Neural cell (in vitro differentiated cells): Measurements from ENCODE around the gene ROBO1. TPM values are rescaled to one million over a fixed set of nuclear protein-coding genes. Genes with fewer than 3 reads are reported as not detected.

Experiments
- H2AFZ ChIP-seq: fragments of 200-600, 300-800 bp; sonication (generic), shearing (Covaris generic); 2 replicates; pipeline ENCODE4 v1.6.0; 2014; ENCODE audit warnings: low read depth, mild to moderate bottlenecking, antibody characterized with exemption, low read length, moderate library complexity
- H3F3A ChIP-seq: fragments of 200-600 bp; shearing (Covaris generic); 2 replicates; pipeline ENCODE4 v1.6.1; 2016; ENCODE audit warnings: mild to moderate bottlenecking, moderate library complexity, mixed read lengths, antibody characterized with exemption, low read length; ENCODE audit not compliant: insufficient read depth, poor library complexity, severe bottlenecking
- H3K27ac ChIP-seq: fragments of 200-600, 300-800 bp; sonication (generic), shearing (Covaris generic); 2 replicates; pipeline ENCODE4 v1.5.1; 2014; ENCODE audit warnings: mild to moderate bottlenecking, low read length, moderate library complexity
- H3K27me3 ChIP-seq: fragments of 300-800, 200-600 bp; sonication (generic), shearing (Covaris generic); 2 replicates; pipeline ENCODE4 v1.6.0; 2014; ENCODE audit warnings: mild to moderate bottlenecking, low read depth, low read length, moderate library complexity; ENCODE audit not compliant: insufficient read depth
- H3K36me3 ChIP-seq: fragments of 300-800, 200-600 bp; sonication (generic), shearing (Covaris generic); 2 replicates; pipeline ENCODE4 v1.5.1; 2014; ENCODE audit warnings: mild to moderate bottlenecking, antibody characterized with exemption, low read length, moderate library complexity; ENCODE audit not compliant: insufficient read depth
- H3K4me2 ChIP-seq: fragments of 300-800, 200-600 bp; sonication (generic), shearing (Covaris generic); 2 replicates; pipeline ENCODE4 v1.6.0; 2014; ENCODE audit warnings: mild to moderate bottlenecking, low read length
- H3K4me3 ChIP-seq: fragments of 300-800, 200-600 bp; sonication (generic), shearing (Covaris generic); 2 replicates; pipeline ENCODE4 v1.5.1; 2014; ENCODE audit warnings: mild to moderate bottlenecking, low read length, moderate library complexity
- H3K79me2 ChIP-seq: fragments of 200-600 bp; shearing (Covaris generic); replicated peaks from 2 replicates; pipeline ENCODE4 v1.6.0; 2014; ENCODE audit warnings: mild to moderate bottlenecking, low read length, moderate library complexity; ENCODE audit not compliant: insufficient read depth
- H3K9ac ChIP-seq: fragments of 300-800, 200-600 bp; sonication (generic), shearing (Covaris generic); 2 replicates; pipeline ENCODE4 v1.6.1; 2016; ENCODE audit warnings: mild to moderate bottlenecking, low read length, mixed read lengths
- H3K9me2 ChIP-seq: fragments of 200-600 bp; shearing (Covaris generic); 2 replicates; pipeline ENCODE4 v1.6.1; 2016; ENCODE audit warnings: mild to moderate bottlenecking, low read length, mixed read lengths; ENCODE audit not compliant: insufficient read depth
- H3K9me3 ChIP-seq: fragments of 200-600, 300-800 bp; sonication (generic), shearing (Covaris generic); 2 replicates; pipeline ENCODE4 v1.6.1; 2016; ENCODE audit warnings: mild to moderate bottlenecking, mixed run types, low read length, moderate library complexity, mixed read lengths
- H4K20me1 ChIP-seq: fragments of 200-600 bp; shearing (Covaris generic); 2 replicates; pipeline ENCODE4 v1.6.1; 2016; ENCODE audit warnings: mild to moderate bottlenecking, mixed run types; ENCODE audit not compliant: insufficient read depth
- EP300 ChIP-seq: fragments of 450-650 bp; conservative IDR thresholded peaks from 2 replicates; pipeline ENCODE4 v1.6.1; 2014; ENCODE audit warnings: antibody characterized with exemption, mild to moderate bottlenecking, moderate library complexity; ENCODE audit not compliant: poor library complexity, severe bottlenecking
- EZH2 ChIP-seq: fragments of 200-600, 300-800 bp; shearing (Covaris generic), sonication (generic); IDR thresholded peaks from 2 replicates; pipeline ENCODE4 v1.6.1; 2014; ENCODE audit warnings: antibody characterized with exemption, low read length, borderline replicate concordance, mild to moderate bottlenecking; ENCODE audit not compliant: insufficient read depth, poor library complexity, severe bottlenecking
- MXI1 ChIP-seq: fragments of 450-650 bp; conservative IDR thresholded peaks from 2 replicates; pipeline ENCODE4 v1.6.1; 2014; ENCODE audit warnings: antibody characterized with exemption, mild to moderate bottlenecking; ENCODE audit not compliant: poor library complexity, severe bottlenecking
- POLR2AphosphoS5 ChIP-seq: IDR thresholded peaks from 2 replicates; pipeline ENCODE4 v1.6.1; 2012
- RAD21 ChIP-seq: fragments of 450-650 bp; conservative IDR thresholded peaks from 2 replicates; pipeline ENCODE4 v1.6.1; 2014; ENCODE audit warnings: antibody characterized with exemption, mild to moderate bottlenecking, moderate library complexity
- SMC3 ChIP-seq: fragments of 450-650 bp; conservative IDR thresholded peaks from 2 replicates; pipeline ENCODE4 v1.6.1; 2014; ENCODE audit warnings: antibody characterized with exemption, mild to moderate bottlenecking, moderate library complexity; ENCODE audit not compliant: poor library complexity
- TAF1 ChIP-seq: IDR thresholded peaks from 2 replicates; pipeline ENCODE4 v1.6.1; 2012; ENCODE audit warnings: low read depth
- polyA plus RNA-seq: library from polyadenylated mRNA; depleted of rRNA; stranded (reverse); fragments of >200 nt; gene quantifications from 2 replicates; pipeline ENCODE4 v1.2.3, GENCODE V29; 2014
- TF ChIP-seq, protein P1 (sequence below): IDR thresholded peaks from 2 replicates; pipeline ENCODE4 v1.6.1; 2012; ENCODE audit warnings: borderline replicate concordance
- TF ChIP-seq, protein P2 (sequence below): fragments of 450-650 bp; IDR thresholded peaks from 2 replicates; pipeline ENCODE4 v1.5.1; 2014; ENCODE audit warnings: antibody characterized with exemption, mild to moderate bottlenecking, moderate library complexity; ENCODE audit not compliant: poor library complexity, severe bottlenecking

Gene ROBO1
- polyA plus RNA-seq, 1 donor from 2014 or later: 183 TPM

DNA sequence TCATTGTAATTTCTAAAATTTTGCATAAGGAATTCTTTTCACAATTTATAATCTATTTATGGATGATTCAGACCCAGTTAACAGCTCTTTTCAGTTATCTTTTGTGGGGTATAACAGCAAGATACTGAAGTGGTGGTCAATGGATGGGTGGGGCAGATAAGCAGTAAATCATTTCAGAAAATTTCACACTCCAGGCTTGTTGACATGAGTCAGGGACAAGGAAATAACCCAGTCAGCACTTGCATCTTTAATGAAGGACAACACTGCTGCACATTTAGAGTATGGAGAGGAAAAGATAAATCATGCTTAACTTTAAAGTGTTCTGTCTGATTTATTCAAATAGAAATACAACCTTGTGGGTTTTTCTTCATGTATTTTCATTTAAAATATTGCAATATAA lies 181.6 kb downstream of the ROBO1 start:
- Histone ChIP-seq H3K79me2 (peaks cover 5% of the 10 kb centered on the region), H2AFZ (no peak overlapping the region), H3K4me3 (no peak overlapping the region)

DNA sequence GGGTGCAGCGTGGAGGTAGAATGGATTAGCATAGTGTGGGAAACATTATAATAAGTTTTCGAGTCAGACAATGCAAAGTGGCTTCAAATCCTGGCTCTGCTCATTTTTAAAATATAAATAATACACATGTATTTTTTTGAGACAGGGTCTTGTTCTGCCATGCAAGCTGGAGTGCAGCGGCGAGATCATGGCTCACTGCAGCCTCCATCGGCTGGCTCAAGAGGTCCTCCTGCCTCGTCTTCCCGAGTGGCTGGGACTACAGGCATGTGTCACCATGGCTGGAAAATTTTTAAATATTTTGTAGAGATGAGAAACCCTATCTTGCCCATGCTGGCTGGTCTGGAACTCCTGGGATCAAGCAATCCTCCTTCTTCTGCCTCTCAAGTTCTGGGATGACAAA lies 194.9 kb downstream of the ROBO1 start:
- TF ChIP-seq, protein P1, sequence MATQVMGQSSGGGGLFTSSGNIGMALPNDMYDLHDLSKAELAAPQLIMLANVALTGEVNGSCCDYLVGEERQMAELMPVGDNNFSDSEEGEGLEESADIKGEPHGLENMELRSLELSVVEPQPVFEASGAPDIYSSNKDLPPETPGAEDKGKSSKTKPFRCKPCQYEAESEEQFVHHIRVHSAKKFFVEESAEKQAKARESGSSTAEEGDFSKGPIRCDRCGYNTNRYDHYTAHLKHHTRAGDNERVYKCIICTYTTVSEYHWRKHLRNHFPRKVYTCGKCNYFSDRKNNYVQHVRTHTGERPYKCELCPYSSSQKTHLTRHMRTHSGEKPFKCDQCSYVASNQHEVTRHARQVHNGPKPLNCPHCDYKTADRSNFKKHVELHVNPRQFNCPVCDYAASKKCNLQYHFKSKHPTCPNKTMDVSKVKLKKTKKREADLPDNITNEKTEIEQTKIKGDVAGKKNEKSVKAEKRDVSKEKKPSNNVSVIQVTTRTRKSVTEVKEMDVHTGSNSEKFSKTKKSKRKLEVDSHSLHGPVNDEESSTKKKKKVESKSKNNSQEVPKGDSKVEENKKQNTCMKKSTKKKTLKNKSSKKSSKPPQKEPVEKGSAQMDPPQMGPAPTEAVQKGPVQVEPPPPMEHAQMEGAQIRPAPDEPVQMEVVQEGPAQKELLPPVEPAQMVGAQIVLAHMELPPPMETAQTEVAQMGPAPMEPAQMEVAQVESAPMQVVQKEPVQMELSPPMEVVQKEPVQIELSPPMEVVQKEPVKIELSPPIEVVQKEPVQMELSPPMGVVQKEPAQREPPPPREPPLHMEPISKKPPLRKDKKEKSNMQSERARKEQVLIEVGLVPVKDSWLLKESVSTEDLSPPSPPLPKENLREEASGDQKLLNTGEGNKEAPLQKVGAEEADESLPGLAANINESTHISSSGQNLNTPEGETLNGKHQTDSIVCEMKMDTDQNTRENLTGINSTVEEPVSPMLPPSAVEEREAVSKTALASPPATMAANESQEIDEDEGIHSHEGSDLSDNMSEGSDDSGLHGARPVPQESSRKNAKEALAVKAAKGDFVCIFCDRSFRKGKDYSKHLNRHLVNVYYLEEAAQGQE: no peak
- no peak for TF ChIP-seq RAD21
- TF ChIP-seq TAF1: no peak
- TF ChIP-seq, protein P2, sequence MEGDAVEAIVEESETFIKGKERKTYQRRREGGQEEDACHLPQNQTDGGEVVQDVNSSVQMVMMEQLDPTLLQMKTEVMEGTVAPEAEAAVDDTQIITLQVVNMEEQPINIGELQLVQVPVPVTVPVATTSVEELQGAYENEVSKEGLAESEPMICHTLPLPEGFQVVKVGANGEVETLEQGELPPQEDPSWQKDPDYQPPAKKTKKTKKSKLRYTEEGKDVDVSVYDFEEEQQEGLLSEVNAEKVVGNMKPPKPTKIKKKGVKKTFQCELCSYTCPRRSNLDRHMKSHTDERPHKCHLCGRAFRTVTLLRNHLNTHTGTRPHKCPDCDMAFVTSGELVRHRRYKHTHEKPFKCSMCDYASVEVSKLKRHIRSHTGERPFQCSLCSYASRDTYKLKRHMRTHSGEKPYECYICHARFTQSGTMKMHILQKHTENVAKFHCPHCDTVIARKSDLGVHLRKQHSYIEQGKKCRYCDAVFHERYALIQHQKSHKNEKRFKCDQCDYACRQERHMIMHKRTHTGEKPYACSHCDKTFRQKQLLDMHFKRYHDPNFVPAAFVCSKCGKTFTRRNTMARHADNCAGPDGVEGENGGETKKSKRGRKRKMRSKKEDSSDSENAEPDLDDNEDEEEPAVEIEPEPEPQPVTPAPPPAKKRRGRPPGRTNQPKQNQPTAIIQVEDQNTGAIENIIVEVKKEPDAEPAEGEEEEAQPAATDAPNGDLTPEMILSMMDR: no peak
- no peak for TF ChIP-seq POLR2AphosphoS5
- no peaks in the 10 kb centered on the region for H4K20me1 ChIP-seq
- no peaks in the 10 kb centered on the region for H3K27me3 ChIP-seq
- no peak overlapping the region for H2AFZ ChIP-seq
- no peaks in the 10 kb centered on the region for H3K9me2 ChIP-seq
- no peak overlapping the region for H3K4me2 ChIP-seq
- H3K9me3 ChIP-seq: no peaks in the 10 kb centered on the region
- H3K27ac ChIP-seq: no peak overlapping the region
- no peak overlapping the region for H3K4me3 ChIP-seq
- no peaks in the 10 kb centered on the region for H3F3A ChIP-seq
- no peaks in the 10 kb centered on the region for H3K79me2 ChIP-seq
- no peak overlapping the region for H3K9ac ChIP-seq
- no peaks in the 10 kb centered on the region for H3K36me3 ChIP-seq

More for the DNA sequence above, 181.6 kb downstream of the ROBO1 start:
- Histone ChIP-seq H3K4me2 (peak overlapping the region; percentile 15), H4K20me1 (no peaks in the 10 kb centered on the region), H3K9me2 (no peaks in the 10 kb centered on the region), H3K27me3 (no peaks in the 10 kb centered on the region), H3K9me3 (no peaks in the 10 kb centered on the region), H3F3A (peaks cover 10% of the 10 kb centered on the region), H3K27ac (peak overlapping the region; percentile 76), H3K36me3 (no peaks in the 10 kb centered on the region), H3K9ac (no peak overlapping the region)
- TF ChIP-seq, protein P2: no peak
- no peak for TF ChIP-seq RAD21
- TF ChIP-seq MXI1: no peak
- no peak for TF ChIP-seq EP300
- no peak for TF ChIP-seq EZH2
- TF ChIP-seq SMC3: no peak
- TF ChIP-seq POLR2AphosphoS5: no peak
- TF ChIP-seq TAF1: no peak
- TF ChIP-seq, protein P1: no peak
